Measurements from ENCODE around the gene RBM28.

- TF ChIP-seq GATA2 (IDR thresholded peaks at IDR 0.05; ENCODE audit: low read depth, low read length) (no peak), GATA3 (IDR thresholded peaks at IDR 0.05; ENCODE audit: low read depth, low read length) (no peak)
These were observed 20.6 kb upstream of the RBM28 start for GRCh38 chr7:128364166-128364870.

All from SH-SY5Y (cell line).